Activated CD4-positive, alpha-beta T cell treated with anti-CD3 and anti-CD28 coated beads for 36 hours (primary cell): ENCODE measurements around the gene TMEM141. TPM values are rescaled to one million over a fixed set of nuclear protein-coding genes. Genes with fewer than 3 reads are reported as not detected.

Experiments used
- ATAC-seq: fragments of 200-7000 bp; cut with Tn5 transposase; one replicate; pipeline ENCODE4 v1.10.0; 2021; ENCODE audit warnings: mild to moderate bottlenecking, moderate library complexity
- CTCF ChIA-PET: fragments of 350-600 bp; sonication (Branson Sonifier 250); formaldehyde crosslinking; loops from one replicate; lab custom pipeline; 2021; ENCODE audit warnings: antibody characterized with exemption; lab: Charles Lee
- POLR2A ChIA-PET: fragments of 350-600 bp; sonication (Branson Sonifier 250); formaldehyde crosslinking; loops from one replicate; lab custom pipeline; 2021; ENCODE audit warnings: antibody characterized with exemption, inconsistent platforms; lab: Charles Lee
- DNase-seq: peaks from one replicate; pipeline ENCODE4 v3.0.0-alpha.2; 2020
- H3K27ac Mint-ChIP-seq: one replicate; pipeline ENCODE4 v1.8.0; 2021; ENCODE audit warnings: mixed read lengths
- H3K27me3 Mint-ChIP-seq: one replicate; pipeline ENCODE4 v1.8.0; 2021; ENCODE audit warnings: mixed read lengths
- H3K36me3 Mint-ChIP-seq: one replicate; pipeline ENCODE4 v1.8.0; 2021; ENCODE audit warnings: low read depth, mixed read lengths
- H3K4me1 Mint-ChIP-seq: one replicate; pipeline ENCODE4 v1.8.0; 2021; ENCODE audit warnings: mixed read lengths
- H3K4me3 Mint-ChIP-seq: one replicate; pipeline ENCODE4 v1.8.0; 2021; ENCODE audit warnings: mild to moderate bottlenecking, moderate library complexity, mixed read lengths
- H3K9me3 Mint-ChIP-seq: one replicate; pipeline ENCODE4 v1.8.0; 2021; ENCODE audit warnings: low read depth, mixed read lengths
- intact Hi-C, 2 experiments: fragments of 100-400 bp; cut with DNase I in 1 of 2; cut with micrococcal nuclease in 1 of 2; formaldehyde crosslinking; loops; one replicate each; pipeline versions ENCODE4 v1.14.2 to v1.15.1; 2022 to 2024; cut with DNase I, micrococcal nuclease
- total RNA-seq, 2 experiments: library from RNA; stranded (reverse); gene quantifications; one replicate each; pipeline ENCODE4 v1.2.3, GENCODE V29; 2021

Gene TMEM141
- total RNA-seq, 2 experiments from 2014 or later = 30.9 to 47.1 TPM

DNA sequence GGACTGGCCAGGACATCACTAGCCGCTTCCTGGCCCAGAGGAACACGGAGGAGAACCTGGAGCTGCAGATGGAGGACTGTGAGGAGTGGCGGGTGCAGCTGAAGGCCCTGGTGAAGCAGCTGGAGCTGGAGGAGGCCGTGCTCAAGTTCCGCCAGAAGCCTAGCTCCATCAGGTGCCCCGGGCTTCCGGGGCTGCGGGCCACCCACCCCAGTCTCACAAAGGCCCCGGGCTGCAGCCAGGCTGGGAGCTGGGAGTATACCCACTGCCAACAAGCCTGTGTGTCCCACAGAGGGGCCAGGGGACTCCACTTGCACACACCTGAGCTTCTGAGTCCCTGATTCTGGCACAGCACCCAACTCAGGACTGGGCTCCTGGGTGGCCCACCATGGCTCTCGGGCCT lies 14.9 kb downstream of the TMEM141 start:
- Mint-ChIP-seq H3K27me3 (peaks cover 3% of the 10 kb centered on the region), H3K27ac (peak overlapping the region; percentile 8), H3K4me1 (peaks cover 33% of the 10 kb centered on the region), H3K36me3 (peaks cover 12% of the 10 kb centered on the region), H3K4me3 (peak overlapping the region; percentile 81), H3K9me3 (no peaks in the 10 kb centered on the region)
- DNase-seq = no peak
- CTCF ChIA-PET = interaction anchor here (0.6 to 2.4 kb wide), 8 partner anchors 11 to 241 kb away, joined by 3 to 8 read pairs (median 4); partner anchors contain the start of gene NPDC1
- POLR2A ChIA-PET = no interaction called here
- ATAC-seq = no peak
- intact Hi-C loops = loop anchor here in 1 of 2 experiments (10.0 kb wide), 1 partner anchor 691 kb away; the partner anchor contains the start of gene TMEM250

DNA sequence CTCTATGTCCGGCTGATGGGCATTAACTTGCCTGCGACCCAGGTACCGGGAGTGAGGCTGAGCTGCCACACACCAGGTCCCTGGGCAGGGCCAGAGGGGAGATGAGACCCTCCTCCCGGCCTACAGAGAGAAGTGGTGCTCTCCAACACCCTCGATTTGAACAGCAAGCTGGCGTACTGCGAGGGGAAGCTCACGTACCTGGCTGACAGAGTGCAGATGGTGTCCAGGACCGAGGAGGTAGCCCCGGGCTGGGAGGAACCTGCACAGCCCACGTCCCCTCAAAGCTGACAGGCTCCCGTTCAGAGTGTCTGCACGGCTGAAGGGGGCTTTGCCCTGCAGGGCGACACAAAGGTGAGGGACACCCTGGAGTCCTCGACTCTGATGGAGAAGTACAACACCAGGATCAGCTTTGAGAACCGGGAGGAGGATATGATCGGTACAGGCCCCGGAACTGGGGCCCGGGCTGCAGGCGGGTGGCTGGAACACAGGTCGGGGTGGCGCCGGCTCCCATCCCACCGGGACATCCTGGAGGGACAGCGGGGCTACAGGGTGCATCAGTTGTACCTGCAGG lies 15.6 kb downstream of the TMEM141 start:
- Mint-ChIP-seq H3K27me3 (peaks cover 3% of the 10 kb centered on the region), H3K9me3 (no peaks in the 10 kb centered on the region), H3K4me3 (peak overlapping the region; percentile 81), H3K36me3 (peaks cover 12% of the 10 kb centered on the region), H3K27ac (peak overlapping the region; percentile 88), H3K4me1 (peaks cover 29% of the 10 kb centered on the region)
- DNase-seq (no peak), ATAC-seq (no peak)
- CTCF ChIA-PET = interaction anchor here (0.7 to 4.8 kb wide), 7 partner anchors 13 to 228 kb away, joined by 3 to 21 read pairs (median 5); partner anchors contain the start of gene AJM1
- POLR2A ChIA-PET = no interaction called here
- intact Hi-C loops = loop anchor here (1.0 to 10.0 kb wide), 9 partner anchors 15 to 799 kb away; partner anchors contain the start of genes ARRDC1 (in 1 of the 2), EDF1 (in 1 of the 2), FBXW5 (in 1 of the 2) and NOTCH1 (in 1 of the 2)

DNA sequence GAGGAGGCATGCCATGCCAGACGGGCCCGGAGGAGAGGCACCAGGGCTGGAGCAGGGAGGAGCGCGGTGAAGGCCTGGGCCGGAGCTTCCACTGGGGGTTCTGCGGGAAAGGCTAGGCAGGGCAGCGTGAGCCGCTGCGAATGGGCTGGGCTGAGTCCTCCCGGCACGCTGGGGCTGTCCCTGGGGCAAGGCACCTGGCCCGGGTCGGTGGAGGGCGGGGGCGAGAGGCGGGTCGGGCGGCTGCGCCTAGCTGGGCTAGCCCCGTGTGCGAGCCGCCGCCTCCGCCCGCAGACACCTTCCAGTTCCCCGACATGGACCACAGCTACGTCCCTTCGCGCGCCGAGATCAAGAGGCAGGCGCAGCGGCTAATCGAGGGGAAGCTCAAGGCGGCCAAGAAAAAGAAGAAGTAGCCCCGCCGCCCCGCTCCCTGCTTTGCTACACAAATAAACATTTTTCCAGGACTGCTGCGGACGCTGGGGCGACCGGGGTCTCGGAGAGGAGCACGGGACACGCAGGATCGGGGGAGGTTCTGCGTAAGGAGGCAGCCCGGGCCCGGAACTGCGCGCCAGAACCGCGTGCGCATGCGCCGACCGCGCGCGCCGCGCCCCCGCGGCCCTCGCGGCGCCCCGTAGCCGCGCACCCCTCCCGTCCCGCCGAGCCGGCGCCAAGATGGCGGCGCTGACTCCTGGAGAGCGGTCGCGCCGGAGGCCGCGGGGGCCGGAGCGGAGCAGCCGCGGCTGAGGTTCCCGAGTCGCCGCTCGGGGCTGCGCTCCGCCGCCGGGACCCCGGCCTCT lies 16.3 kb downstream of the TMEM141 start, which contains the start of gene RABL6:
RABL6 (plus strand) TSS at position 668 of the 794 bp plus-strand sequence. CDS start 249 bp downstream, outside the sequence.
- ChIA-PET CTCF (interaction anchor here (0.7 to 4.8 kb wide), 4 partner anchors 14 to 225 kb away, joined by 3 to 21 read pairs (median 6); partner anchors contain the start of gene AJM1), POLR2A (no interaction called here)
- DNase-seq (peak; percentile 86), ATAC-seq (peak; percentile 88)
- H3K9me3 Mint-ChIP-seq = no peaks in the 10 kb centered on the region
- intact Hi-C loops = loop anchor here (1.0 to 10.0 kb wide), 9 partner anchors 16 to 798 kb away; partner anchors contain the start of genes ARRDC1 (in 1 of the 2), EDF1 (in 1 of the 2), FBXW5 (in 1 of the 2) and NOTCH1 (in 1 of the 2)
- peaks cover 13% of the 10 kb centered on the region for H3K36me3 Mint-ChIP-seq
- peaks cover 33% of the 10 kb centered on the region for H3K4me1 Mint-ChIP-seq
- H3K27me3 Mint-ChIP-seq = no peaks in the 10 kb centered on the region
- peak within 1 kb of the TSS; percentile 88 for H3K27ac Mint-ChIP-seq
- H3K4me3 Mint-ChIP-seq = peak within 1 kb of the TSS; percentile 81

DNA sequence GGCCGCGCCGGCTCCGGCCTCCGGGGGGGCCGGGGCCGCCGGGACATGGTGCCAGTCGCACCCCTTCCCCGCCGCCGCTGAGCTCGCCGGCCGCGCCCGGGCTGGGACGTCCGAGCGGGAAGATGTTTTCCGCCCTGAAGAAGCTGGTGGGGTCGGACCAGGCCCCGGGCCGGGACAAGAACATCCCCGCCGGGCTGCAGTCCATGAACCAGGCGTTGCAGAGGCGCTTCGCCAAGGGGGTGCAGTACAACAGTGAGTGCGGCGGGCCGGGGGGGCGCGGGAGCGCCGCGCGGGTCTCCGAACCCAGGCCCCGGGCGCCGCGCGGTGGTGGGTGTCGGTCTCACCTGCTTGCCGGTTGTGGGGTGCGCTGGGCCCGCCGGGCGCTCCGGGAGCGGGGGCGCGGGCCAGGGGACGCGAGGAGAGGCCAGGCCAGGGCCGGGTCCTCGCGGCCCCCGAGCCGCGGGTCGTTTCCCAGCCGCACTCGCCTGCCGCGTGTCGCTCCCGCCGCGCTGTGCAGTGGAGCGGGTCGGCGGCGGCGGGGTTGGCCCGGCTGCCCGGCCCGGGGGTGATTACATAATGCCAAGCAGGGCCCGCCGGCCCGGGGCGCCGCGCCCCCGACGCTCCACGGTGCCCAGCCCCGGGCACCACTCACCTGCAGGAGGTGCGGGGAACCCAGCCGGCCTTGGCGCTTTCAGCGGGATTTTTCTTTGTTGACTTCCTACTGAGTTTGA lies 17.1 kb downstream of the TMEM141 start:
- ChIA-PET CTCF (interaction anchor here (0.6 to 4.8 kb wide), 6 partner anchors 14 to 349 kb away, joined by 3 to 21 read pairs (median 4); partner anchors contain the start of gene AJM1), POLR2A (no interaction called here)
- Mint-ChIP-seq H3K9me3 (no peaks in the 10 kb centered on the region), H3K4me1 (peaks cover 38% of the 10 kb centered on the region), H3K36me3 (peaks cover 18% of the 10 kb centered on the region), H3K27ac (no peak overlapping the region), H3K4me3 (peak overlapping the region; percentile 73), H3K27me3 (no peaks in the 10 kb centered on the region)
- DNase-seq (peak; percentile 57), ATAC-seq (peak; percentile 32)
- intact Hi-C loops = loop anchor here in 1 of 2 experiments (10.0 kb wide), 1 partner anchor 693 kb away; the partner anchor contains the start of gene TMEM250

DNA sequence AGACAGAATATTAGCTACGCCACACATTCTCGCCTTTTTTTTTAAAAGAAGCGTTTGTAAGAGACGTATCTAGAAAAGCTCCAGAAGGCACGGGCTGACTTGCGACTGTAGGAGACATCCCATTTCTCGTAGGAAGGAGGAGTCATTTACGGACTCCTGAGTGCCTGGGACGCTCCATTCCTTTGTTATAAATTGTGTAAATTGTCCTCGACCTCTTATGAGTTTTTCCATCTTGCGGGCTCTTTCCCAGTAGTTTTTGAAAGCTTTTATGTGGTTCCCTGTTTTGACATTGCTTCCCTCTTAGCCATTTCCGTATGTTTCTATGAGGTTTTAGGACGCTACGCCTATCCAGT lies 17.6 kb downstream of the TMEM141 start:
- ChIA-PET POLR2A (no interaction called here), CTCF (interaction anchor here (0.8 to 4.8 kb wide), 4 partner anchors 34 to 349 kb away, joined by 4 to 21 read pairs (median 4); partner anchors contain the start of gene AJM1)
- intact Hi-C loops = loop anchor here in 1 of 2 experiments (10.0 kb wide), 1 partner anchor 694 kb away; the partner anchor contains the start of gene TMEM250
- no peak for DNase-seq
- no peak for ATAC-seq
- Mint-ChIP-seq H3K9me3 (no peaks in the 10 kb centered on the region), H3K36me3 (peaks cover 19% of the 10 kb centered on the region), H3K27me3 (no peaks in the 10 kb centered on the region), H3K4me1 (peaks cover 38% of the 10 kb centered on the region), H3K4me3 (peak overlapping the region; percentile 73), H3K27ac (peak overlapping the region; percentile 24)

DNA sequence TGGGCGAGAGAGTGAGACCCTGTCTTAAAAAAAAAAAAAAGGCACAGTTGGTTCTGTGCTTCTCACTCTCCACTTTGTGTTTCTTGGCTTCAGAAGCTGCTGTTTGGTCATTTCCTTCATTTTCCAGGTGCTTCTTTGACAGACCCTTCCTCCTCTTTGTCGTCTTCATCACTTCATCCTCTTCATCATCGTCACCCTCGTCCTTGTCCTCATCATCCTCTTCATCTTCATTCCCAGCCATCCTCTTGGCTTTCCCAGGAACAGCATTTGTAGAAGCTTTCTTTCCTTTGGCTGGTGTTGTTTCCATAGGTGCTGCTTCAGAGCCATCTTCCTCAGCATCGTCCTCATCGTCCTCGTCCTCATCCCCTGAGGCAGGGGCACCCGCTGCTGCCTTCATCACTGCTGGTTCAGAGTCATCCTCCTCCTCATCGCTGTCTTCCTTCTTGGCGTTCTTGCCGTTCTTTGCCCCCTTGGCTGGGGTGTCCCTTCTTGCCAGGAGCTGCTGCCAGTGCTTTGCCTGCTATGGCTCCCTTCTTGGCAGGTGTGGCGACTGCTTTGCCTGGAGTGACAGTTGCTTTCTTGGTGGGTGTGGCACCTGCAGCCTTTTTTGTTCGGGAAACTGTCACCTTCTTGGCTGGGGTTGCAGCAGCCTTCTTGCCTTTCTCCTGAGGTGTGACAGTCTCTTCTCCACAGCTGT lies 23.7 kb downstream of the TMEM141 start:
- DNase-seq (no peak), ATAC-seq (no peak)
- Mint-ChIP-seq H3K9me3 (no peaks in the 10 kb centered on the region), H3K4me3 (no peak overlapping the region), H3K4me1 (peaks cover 19% of the 10 kb centered on the region), H3K36me3 (peaks cover 37% of the 10 kb centered on the region), H3K27ac (no peak overlapping the region), H3K27me3 (no peaks in the 10 kb centered on the region)
- POLR2A ChIA-PET = no interaction called here
- intact Hi-C loops = no loop called here
- CTCF ChIA-PET = interaction anchor here (0.6 to 3.1 kb wide), 4 partner anchors 27 to 251 kb away, joined by 3 to 15 read pairs (median 3); partner anchors contain the start of gene AJM1

DNA sequence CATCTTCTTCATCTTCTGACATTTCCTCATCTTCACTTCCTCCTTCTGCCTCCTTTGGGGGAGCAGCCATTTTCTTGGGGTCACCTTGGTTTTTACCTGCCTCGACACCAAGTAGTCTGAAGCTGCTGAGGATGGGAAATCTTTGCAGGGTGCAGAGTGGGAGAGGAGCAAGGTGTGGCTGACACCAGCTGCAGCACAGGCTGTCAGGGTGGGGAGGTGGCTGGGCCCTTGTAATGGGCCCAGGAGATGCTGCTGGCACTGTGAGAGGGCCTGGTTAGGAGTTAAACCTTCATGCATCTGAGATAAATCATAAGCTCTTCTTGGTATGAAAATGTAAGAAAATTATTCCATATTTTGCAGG lies 24.3 kb downstream of the TMEM141 start:
- CTCF ChIA-PET = interaction anchor here (0.6 to 3.1 kb wide), 5 partner anchors 23 to 251 kb away, joined by 3 to 15 read pairs (median 3); partner anchors contain the start of gene AJM1
- H3K36me3 Mint-ChIP-seq = peaks cover 34% of the 10 kb centered on the region
- H3K4me1 Mint-ChIP-seq = peaks cover 17% of the 10 kb centered on the region
- H3K27ac Mint-ChIP-seq = no peak overlapping the region
- H3K9me3 Mint-ChIP-seq = no peaks in the 10 kb centered on the region
- no peak overlapping the region for H3K4me3 Mint-ChIP-seq
- no peak for ATAC-seq
- POLR2A ChIA-PET = interaction anchor here (0.6 kb wide), 1 partner anchor 437 kb away, joined by 4 read pairs; no protein-coding TSS in a partner anchor
- H3K27me3 Mint-ChIP-seq = no peaks in the 10 kb centered on the region
- no peak for DNase-seq
- intact Hi-C loops = no loop called here

DNA sequence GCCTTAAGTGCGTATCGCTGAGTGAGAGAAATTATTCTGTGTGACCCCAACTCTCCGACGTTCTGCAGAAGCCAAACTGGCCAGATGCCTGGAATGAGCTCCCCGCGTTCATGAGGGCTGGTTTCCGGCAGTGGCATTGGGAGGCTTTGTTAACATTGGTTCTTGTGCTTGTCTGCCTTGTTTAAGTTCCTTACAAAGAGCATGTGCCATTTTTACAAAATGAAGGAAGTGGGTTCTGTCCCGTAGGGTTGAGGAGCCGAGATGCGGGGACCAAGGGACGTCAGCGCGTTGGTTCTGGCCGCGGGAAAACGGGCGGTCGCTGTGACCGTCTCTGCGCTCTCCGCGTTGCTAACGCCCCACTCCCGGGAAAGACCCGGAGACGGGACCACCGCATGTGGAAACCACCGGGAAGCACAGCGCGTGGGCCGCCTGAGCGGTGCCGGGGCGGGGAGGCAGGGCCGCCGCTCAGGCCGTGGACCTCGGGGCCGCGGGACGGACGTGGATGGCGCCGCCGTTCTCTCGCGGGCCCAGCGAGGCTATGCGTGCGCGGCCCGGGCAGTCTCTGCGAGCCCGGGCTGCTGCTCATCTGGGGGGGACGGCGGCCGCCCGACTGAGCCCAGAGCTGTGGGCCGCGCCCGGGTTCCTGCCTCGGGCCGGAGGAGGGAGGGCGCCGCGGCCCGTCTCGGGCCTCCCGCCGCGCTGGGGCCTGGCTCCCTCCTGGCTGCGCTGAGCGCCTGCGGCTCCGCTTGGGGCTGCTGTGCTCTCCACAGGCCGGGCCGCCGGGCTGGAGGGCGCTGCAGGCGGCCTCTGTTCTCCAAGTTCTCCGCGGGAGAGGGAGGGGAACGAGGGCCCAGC lies 30.1 kb downstream of the TMEM141 start:
- CTCF ChIA-PET = interaction anchor here (0.6 kb wide), 1 partner anchor 153 kb away, joined by 4 read pairs; no protein-coding TSS in a partner anchor

DNA sequence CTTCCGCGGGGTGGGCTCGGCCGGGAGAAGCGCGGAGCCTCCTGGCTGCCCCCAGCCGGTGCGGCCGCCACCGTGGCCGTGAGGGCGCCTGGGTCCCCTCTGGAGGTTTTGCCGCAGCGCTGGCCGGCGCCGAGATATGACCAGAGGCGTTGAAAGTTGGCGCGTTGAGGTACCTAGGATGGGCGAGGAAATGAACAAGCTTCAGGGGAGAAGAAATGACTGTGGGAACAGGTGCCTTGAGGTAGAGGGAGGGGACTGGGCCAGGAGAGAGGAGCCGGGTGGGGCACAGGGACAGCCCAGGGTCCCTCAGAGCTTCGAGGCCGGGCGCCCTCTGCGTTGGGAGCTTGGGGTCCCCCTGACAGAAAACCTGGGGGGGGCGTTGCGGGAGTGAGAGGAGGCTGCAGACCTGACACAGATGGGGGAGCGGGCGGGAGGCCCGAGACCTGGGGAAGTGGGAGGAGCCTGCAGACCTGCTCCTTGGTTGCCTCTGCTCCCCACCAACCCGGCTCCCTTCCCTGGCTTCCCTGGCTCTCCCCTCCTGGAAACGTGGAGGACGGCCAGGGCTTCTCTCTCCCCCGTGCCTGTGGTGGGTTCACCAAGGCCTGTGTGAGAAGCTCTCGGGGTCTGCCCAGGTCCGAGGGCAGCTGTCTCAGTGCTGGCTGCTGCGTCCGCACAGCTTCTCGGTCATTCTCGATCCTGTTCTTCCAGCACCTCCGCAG lies 30.8 kb downstream of the TMEM141 start:
- intact Hi-C loops = no loop called here
- ATAC-seq = no peak
- Mint-ChIP-seq H3K9me3 (no peaks in the 10 kb centered on the region), H3K36me3 (peaks cover 18% of the 10 kb centered on the region), H3K4me3 (no peak overlapping the region), H3K4me1 (peaks cover 11% of the 10 kb centered on the region), H3K27me3 (no peaks in the 10 kb centered on the region), H3K27ac (no peak overlapping the region)
- ChIA-PET CTCF (interaction anchor here (0.6 to 0.7 kb wide), 2 partner anchors 11 to 152 kb away, joined by 3 to 4 read pairs; no protein-coding TSS in a partner anchor), POLR2A (interaction anchor here (0.6 kb wide), 1 partner anchor 63 kb away, joined by 4 read pairs; no protein-coding TSS in a partner anchor)
- no peak for DNase-seq

More for the DNA sequence above, 30.1 kb downstream of the TMEM141 start:
- Mint-ChIP-seq H3K27ac (no peak overlapping the region), H3K4me3 (no peak overlapping the region), H3K27me3 (no peaks in the 10 kb centered on the region), H3K9me3 (no peaks in the 10 kb centered on the region), H3K4me1 (peaks cover 12% of the 10 kb centered on the region), H3K36me3 (peaks cover 24% of the 10 kb centered on the region)
- DNase-seq = no peak
- intact Hi-C loops = no loop called here
- POLR2A ChIA-PET = no interaction called here
- peak; percentile 44 for ATAC-seq
